IPS DF 4.7 (cell line): ENCODE data around the gene ADAMTS18.

Experiments
- DNase-seq: peaks from one replicate; pipeline ENCODE4 v3.0.0-alpha.2; 2013; ENCODE audit warnings: low spot score; ENCODE audit errors: extremely low read depth

Gene ADAMTS18

GRCh38 chr16:77327717-77328116 lies 107.1 kb downstream of the ADAMTS18 start:
- no peak for DNase-seq

- DNase-seq, result no peak
Measured at GRCh38 chr16:77324729-77325128, 110.1 kb downstream of the ADAMTS18 start.

DNA sequence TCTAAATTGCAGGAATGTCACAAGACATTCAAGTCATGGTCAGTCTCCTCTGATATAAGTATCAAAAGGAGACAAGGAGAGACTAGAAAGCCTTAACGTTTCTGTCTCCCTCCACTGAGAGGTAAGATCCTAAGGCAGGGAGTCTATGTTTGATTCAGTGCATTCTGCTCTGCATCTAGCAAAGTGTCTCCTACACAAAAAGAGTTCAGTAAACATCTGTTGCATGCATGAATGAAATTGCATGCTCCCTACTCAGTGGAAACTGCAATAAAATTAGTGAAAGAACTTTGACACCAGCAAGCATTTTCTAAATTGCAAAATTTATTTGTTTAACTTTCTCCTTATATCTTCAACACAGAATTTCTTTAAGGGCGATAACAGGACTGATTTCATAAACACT lies 111.1 kb downstream of the ADAMTS18 start:
- no peak for DNase-seq

DNA sequence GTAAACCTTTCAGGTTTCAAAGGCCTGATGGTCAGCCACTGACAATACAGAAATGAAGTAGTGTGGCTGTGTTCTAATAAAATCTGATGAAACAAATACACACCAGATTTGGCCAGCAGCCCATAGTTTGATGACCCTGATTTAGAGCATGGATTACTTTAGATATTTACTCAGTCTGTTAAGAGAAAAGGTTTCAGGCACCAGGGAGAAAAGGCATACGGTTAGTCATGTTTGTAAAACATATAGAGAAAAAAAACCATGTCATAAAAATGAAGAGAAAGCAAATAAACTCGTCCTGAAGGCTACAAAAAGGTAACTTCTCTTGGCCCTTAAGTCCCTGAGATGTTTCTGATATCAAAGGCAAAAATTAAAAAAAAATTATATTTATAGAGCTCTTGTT lies 112.1 kb downstream of the ADAMTS18 start:
- DNase-seq, result no peak

GRCh38 chr16:77317059-77317458 lies 117.8 kb downstream of the ADAMTS18 start:
- no peak for DNase-seq

DNA sequence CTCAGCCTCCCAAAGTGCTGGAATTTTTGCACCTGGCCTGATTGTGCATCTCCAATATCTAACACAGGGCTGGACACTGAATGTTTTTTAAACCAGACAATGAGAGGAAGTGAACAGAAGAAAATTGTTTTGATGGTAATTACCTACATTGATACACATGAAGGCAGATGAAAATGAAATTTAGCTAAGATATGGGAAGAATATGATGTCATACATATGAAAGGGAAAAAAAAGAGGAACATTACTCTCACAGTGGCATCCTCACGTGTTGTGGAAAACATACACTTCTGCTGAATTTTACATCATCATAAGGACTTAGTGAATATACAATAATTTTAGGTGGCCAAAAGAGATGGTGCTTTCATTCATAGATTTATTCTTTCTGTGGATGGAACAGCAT lies 124.0 kb downstream of the ADAMTS18 start:
- no peak for DNase-seq

- no peak for DNase-seq
Measured at GRCh38 chr16:77308163-77308561, 126.7 kb downstream of the ADAMTS18 start.

GRCh38 chr16:77307426-77308162 lies 127.2 kb downstream of the ADAMTS18 start:
- DNase-seq, result no peak

- no peak for DNase-seq
Measured at GRCh38 chr16:77306075-77306474, 128.8 kb downstream of the ADAMTS18 start.

GRCh38 chr16:77304877-77305276 lies 130.0 kb downstream of the ADAMTS18 start:
- DNase-seq, result no peak

DNA sequence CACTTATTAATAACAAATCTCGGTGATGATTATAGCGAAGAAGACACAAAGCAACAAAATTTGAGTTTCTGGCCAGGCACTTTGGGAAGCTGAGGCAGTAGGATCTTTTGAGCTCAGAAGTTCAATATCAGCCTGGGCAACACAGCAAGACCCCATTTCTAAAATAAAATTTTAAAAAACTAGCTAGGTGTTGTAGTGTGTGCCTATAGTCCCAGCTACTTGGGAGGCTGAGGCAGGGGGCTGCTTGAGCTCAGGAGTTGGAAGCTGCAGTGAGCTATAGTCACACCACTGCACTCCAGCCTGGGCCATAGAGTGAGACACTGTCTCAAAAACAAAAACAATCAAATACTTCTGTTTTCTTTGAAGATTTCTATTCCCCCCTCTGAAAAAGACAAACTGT lies 130.7 kb downstream of the ADAMTS18 start:
- DNase-seq, result no peak

DNA sequence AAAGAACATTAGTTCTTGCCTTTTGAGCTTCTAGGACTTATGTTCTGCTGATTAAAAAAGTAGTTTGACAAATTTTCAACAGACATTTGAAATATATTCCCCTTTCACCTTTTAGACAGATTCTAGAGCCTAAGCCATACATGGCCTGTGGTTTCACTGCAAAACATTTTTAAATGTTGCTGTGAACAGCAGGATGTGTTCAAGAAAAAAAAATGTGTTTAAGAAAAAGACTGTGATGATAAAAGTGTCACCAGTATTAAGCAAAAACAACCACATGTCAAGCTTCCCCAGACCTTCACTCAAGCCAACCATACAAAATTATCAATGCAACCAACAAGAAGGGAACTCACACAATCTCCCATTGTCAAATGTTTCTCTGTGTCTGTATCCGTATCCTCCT lies 132.2 kb downstream of the ADAMTS18 start:
- DNase-seq, result no peak

- no peak for DNase-seq
Measured at GRCh38 chr16:77302249-77302648, 132.6 kb downstream of the ADAMTS18 start.

- DNase-seq, result no peak
Measured at GRCh38 chr16:77300256-77300655, 134.6 kb downstream of the ADAMTS18 start.

DNA sequence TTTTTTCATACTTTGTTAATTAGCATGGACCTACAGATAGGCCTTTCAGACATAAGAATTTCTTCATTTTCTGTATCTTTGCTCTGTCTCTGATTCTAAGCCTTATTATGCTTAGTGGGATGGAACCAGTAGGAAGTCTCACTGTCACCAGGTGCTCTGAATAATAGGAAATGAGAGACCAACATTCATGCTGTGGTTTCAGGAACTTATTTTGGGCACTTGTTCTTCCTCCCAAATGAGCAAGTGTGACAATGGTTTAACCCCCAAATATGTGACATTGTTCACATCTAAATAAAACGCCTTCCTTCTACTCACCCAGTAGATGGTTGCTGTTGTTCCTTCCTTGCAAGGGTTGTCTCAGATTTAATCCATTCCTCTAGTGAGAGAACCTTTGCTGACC lies 135.4 kb downstream of the ADAMTS18 start:
- DNase-seq, result no peak

GRCh38 chr16:77298418-77299360 lies 136.1 kb downstream of the ADAMTS18 start:
- no peak for DNase-seq

- no peak for DNase-seq
Measured at GRCh38 chr16:77297996-77298395, 136.8 kb downstream of the ADAMTS18 start.

GRCh38 chr16:77295896-77296295 lies 138.9 kb downstream of the ADAMTS18 start:
- no peak for DNase-seq

- no peak for DNase-seq
Measured at GRCh38 chr16:77290451-77291115, 144.3 kb downstream of the ADAMTS18 start.

- DNase-seq, result no peak
Measured at GRCh38 chr16:77289331-77289809, 145.5 kb downstream of the ADAMTS18 start.

DNA sequence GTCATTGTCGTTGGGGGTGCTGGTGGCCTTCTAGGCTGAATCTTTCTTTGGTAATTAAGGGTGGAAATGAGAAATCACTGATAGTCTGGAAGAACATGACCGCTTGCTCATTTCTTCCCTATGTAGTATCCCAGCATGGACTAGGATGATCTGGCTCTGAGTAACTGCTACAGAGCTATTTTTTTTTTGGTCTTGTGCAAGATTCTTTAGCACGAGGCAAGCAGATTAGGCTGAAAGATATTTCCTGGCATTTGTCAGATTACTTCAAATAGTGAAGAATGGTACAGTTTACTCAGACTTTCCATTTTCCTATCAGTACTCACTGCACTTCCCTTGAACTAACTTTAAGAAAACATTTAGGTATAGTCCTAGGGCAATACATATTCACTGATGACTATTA lies 146.6 kb downstream of the ADAMTS18 start:
- no peak for DNase-seq

GRCh38 chr16:77285676-77286075 lies 149.2 kb downstream of the ADAMTS18 start:
- no peak for DNase-seq
